Measurements from ENCODE around the gene MAPKAP1.
"Not testable (repeated sequence)": the region's sequence is repeated elsewhere in the genome, so short reads cannot be mapped to it uniquely, and the experiment has no call there.

Gene MAPKAP1

DNA sequence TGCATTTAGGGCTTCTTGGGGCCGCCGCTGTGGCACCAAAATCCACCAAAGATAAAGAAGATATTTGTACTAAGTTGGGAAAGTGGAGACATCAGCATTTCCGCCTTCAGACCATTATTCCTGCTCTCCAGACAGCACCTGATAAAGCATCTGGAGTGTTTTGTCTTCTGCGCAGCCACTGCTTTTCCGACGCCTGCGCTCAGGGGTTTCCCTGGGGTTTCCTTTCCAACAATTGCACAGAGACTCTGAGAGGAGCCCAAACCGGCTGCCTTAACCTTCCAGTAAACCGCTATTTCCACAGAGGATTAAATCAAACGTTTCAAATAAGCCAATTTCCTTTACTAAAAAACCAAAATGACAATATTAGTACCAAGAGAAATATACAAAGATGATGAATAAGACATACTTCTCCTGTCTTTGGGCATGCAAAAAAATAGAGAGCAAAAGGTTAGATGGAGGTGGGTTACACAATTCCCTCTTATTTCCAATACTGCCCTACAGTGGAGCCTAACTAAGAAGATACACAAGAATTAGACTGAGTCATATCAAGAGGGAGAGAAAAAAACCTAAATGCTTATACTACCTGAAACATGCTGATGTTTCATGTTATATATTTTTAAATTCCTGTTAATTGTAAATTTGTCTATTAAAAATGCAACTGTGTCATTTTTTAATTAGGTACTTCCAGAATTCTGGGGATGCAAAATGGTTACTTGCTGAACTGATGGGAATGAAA, 98.4 kb downstream of the MAPKAP1 start:
- DNase-seq (ENCODE audit: low read depth in 3 of 3, low spot score in 1 of 3) = no peak

DNA sequence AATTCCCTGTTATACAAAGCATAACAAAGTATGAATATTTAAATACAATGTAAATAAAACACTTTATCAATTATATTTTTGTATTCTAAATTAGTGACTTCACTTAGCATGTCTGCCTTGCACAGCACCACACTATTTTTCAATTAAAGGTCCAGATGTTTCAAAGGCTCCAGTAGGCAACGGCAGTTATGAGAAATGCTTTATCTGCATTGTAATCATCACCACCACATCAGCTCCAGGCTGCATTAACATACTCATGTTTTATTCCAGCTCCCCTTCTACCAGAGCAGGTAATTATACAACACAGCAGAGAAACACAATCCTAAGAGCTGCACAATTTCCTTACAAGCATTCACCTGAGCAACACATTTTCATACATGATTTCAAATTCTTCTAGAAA, 102.8 kb downstream of the MAPKAP1 start:
- DNase-seq (ENCODE audit: low read depth in 3 of 3, low spot score in 1 of 3) = no peak

DNA sequence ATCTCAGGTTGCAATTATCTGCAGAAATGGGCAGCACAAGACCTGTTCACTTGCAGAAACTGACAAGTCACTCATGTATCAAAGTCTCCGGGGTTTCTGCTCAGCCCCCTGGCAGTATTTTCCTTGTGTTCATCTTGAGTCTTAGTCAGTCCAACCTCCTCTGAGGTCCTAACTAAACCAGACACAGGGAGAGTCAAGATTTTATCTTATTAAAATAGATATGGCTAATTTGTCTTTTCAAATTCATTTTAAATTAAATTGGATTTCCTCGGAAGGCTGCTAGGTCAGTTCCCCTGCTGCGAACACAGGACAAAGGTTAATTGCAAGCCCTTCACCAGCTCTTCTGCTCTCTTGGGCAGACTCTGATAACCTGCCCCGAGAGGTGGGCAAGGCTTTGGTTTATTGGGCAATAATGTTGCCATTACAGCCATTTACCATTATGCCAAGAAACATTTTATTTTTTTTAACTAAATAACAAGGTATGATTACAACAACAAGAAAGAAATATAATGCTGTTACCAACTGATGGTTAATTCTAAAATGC, 103.5 kb downstream of the MAPKAP1 start:
- no peak for DNase-seq (ENCODE audit: low read depth in 3 of 3, low spot score in 1 of 3)

DNA sequence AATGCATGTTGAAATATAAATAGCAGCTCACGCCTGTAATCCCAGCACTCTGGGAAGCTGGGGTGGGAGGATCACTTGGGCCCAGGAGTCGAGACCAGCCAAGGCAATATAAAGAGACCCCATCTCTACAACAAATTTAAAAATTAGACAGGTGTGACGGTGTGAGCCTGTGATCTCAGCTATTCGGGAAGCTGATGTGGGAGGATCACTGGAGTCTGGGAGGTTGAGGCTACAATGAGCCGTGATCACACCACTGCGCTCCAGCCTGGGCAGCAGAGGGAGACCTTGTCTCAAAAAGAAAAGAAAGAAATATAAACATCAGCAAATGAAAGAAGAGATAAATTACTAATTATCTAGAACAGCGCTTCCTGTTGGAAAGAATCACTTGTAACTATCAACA, 105.0 kb downstream of the MAPKAP1 start:
- no peak for DNase-seq (ENCODE audit: low read depth in 3 of 3, low spot score in 1 of 3)

DNA sequence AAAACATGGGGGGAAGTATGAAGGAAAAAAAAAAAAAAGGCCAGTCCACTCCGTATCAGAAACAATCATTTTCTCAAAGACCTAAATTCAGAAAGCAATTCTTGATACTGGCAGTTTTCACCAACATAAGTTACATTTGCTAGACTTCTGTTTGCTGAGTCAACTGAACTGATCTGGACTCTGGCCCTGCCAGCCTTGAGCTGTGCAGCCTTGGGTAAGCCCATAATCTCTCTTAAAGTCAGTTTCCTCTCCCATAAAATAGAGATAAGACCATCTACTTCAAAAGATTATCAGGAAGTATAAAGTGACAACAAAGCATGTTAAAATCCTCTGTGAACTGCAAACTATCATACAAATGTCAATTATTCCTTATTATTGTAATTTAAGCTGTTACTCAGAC, 106.8 kb downstream of the MAPKAP1 start:
- DNase-seq (ENCODE audit: low read depth in 3 of 3, low spot score in 1 of 3) = no peak

DNA sequence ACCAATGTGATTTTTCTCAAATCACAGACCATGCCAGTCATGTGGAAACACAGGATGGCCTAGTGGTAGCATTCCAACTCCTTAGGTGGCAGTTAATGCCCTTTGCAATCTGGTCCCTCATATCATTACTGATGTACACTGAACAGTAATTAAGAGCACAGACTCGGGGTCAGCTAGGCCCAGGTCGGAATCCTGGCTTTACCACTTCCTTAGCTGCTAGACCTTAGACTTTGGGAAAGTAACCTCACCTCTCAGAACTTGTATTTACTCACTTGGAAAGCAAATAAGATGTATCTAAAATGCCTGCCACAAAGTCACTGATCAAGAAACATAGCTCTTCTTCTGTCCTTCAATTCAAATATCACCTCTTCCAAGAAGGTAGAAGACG, 112.8 kb downstream of the MAPKAP1 start:
- no peak for DNase-seq (ENCODE audit: low read depth in 3 of 3, low spot score in 1 of 3)

DNA sequence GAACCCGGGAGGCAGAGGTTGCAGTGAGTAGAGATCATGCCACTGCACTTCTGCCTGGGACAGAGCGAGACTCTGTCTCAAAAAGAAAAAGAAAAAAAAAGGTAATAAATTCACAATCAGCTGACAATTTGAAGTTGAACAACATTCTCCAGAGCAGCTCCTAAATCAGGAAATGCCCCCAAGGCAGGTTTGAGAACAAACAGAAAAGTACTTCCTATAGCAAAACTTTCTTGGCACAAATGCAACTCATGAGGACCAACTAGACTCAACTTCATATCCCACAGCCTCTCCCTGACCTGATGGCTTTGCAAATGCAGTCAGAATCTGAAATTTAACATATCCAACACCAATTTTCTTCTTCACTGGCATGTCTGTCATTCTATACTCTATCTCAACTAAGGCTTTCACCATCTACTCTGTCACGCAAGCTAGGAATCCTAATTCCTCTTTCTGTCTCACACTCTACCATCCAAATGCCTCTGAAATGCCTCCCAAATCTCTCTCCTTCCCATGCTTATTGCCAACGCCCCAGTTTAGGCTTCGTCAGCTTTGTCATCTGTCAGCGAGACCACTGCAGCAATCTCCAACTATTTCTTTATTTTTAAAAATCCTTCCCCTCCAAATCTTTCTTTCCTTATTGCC, 113.3 kb downstream of the MAPKAP1 start:
- DNase-seq (ENCODE audit: low read depth in 3 of 3, low spot score in 1 of 3) = no peak

DNA sequence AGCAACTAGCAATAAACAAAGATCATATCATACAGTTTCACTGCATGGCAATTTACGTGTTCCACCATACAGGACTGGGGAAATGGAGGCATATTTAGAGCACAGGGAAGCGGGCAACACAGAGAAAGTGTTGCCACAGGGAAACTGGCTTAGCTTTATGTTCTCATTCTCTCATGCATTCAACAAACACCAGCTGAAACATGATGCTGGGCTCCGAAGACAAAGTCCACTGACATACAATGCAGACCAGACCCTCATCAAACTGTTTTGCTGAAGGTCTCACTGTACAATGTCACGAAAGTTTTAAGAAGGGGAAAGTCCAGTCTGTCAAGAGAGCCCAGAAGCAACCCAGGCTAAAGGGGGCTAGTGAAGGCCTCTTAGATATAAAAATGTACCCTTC, 115.1 kb downstream of the MAPKAP1 start:
- no peak for DNase-seq (ENCODE audit: low read depth in 3 of 3, low spot score in 1 of 3)

DNA sequence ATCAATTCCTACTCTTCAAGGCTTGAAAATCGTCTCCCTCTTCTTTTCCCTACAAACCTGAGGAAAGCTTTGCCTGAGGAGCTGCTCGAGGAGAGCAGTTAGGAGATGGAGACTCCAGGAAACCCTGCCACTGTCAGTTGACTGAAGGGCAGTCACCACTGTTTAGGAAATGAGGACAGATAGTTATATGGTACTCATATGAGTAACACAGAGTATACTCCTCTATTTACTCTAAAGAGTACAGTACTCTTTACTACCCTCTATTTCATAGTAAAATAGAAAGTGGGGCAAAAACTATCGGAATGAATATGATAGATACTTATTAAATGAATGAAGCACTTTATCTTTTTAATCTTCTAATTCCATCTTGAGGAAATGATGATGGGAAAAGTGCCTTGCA, 115.8 kb downstream of the MAPKAP1 start:
- no peak for DNase-seq (ENCODE audit: low read depth in 3 of 3, low spot score in 1 of 3)

DNA sequence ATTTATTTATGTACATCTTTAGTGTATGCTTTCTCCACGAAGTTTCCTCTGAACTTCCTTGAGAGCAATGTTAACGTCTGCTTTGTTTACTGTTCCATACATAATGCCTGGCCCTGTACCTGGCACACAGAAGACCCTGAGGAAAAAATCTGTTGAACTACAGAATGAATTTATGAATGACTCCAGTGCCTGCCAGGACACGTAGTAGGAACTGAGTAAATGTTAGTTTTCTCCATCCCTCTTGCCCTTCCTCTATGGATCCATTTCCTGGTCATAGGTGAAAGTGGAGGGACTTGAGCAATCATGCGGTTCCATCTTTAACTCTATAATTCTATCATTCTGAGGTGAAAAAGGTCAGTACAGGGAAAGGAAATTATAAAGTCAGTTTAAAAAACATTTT, 117.7 kb downstream of the MAPKAP1 start:
- DNase-seq (ENCODE audit: low read depth in 3 of 3, low spot score in 1 of 3) = no peak

DNA sequence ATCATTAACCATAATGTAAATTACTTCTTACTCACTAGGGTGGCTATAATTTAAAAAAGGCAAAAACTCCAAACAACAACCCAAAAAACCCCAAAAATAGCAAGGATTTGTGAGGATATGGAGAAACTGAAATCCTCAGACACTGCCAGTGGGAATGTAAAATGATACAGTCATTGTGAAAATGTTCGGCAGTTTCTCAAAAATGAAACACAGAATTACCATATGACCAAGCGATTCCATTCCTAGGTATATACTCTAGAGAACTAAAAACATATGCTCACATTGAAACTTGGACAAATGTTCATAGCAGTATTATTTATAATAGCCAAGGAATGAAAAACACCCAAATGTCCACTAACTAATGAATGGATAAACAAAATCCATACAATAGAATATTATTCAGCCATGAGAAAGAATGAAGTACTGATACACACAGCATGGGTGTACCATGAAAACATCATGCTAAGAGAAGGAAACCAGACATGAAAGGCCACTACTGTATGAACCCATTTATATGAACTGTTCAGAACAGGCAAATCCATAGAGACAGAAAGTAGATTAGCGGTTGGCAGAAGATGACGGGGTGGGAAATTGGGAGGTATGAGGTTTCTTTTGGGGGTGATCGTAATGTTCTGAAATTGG, 119.1 kb downstream of the MAPKAP1 start:
- no peak for DNase-seq (ENCODE audit: low read depth in 3 of 3, low spot score in 1 of 3)

DNA sequence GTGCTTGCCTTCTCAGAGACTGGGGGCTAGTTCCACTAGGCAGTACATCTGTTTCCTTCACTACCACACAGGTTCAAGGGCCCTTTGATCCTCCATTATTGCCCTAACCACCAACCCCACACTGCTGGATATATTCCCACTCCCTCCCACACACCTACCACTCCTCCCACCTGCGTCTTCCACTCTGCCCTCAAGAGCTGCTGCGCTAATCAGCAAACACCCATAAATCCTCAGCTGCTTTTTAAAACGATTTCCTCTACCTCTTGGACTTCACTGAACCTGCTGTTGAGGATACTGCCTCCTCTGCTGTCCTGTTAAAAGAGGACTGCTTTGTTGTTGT, 120.9 kb downstream of the MAPKAP1 start:
- DNase-seq (ENCODE audit: low read depth in 3 of 3, low spot score in 1 of 3) = no peak

DNA sequence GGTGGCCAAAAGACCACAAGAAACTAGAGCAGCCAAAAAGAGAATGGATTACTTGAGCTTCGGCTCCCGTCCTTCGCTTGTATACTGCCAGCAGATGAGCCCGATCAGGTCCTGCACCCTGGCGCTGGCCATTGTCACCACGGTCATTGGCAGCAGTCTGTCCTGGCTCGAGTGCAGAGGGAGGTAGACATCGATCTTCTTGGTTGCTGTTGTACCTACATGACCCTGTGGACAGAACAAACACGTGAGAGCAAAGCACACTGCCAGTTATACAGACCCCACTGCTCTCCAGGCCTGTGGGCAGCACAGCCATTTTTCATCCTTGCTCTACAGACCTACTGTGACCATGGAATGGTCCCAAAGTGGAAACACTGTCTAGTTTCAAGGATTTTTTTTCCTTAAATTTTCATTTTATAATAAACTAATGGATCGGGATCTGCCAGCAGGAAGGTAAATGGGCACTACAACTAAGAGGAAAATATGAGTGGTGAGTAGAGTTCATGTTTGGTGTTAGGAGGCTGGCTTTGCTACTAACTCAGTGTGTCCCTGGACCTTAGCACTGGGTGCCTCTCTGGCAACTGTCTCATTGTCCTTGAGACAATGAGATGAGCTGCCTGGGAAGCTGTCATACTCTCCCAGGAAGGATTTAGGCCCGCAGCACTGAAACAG, 121.4 kb downstream of the MAPKAP1 start:
- DNase-seq (ENCODE audit: low read depth in 3 of 3, low spot score in 1 of 3) = no peak

DNA sequence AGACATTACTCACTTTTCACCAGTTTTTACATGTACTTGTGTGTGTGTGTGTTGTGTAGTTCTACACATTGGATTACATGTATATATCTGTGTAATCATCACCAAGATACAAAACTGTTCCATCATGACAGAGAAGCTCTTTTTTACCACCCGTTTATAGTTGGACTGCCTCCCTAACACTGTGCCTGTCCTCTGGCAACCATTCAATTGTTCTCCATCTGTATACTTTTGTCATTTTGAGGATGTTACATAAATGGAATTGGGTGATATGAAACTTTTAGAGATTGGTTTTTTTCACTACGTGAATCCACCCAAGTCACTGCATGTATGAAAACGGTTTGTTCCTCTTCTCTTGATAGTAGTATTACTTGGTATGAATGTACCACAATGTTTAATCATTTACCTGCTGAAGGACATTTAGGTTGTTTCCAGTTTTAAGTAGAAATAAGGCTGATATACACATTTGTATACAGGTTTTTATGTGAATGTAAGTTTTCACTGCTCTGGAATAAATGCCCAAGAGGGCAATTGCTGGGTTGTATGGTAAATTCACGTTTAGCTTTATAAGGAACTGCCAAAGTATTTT, 126.2 kb downstream of the MAPKAP1 start:
- no peak for DNase-seq (ENCODE audit: low read depth in 3 of 3, low spot score in 1 of 3)

DNA sequence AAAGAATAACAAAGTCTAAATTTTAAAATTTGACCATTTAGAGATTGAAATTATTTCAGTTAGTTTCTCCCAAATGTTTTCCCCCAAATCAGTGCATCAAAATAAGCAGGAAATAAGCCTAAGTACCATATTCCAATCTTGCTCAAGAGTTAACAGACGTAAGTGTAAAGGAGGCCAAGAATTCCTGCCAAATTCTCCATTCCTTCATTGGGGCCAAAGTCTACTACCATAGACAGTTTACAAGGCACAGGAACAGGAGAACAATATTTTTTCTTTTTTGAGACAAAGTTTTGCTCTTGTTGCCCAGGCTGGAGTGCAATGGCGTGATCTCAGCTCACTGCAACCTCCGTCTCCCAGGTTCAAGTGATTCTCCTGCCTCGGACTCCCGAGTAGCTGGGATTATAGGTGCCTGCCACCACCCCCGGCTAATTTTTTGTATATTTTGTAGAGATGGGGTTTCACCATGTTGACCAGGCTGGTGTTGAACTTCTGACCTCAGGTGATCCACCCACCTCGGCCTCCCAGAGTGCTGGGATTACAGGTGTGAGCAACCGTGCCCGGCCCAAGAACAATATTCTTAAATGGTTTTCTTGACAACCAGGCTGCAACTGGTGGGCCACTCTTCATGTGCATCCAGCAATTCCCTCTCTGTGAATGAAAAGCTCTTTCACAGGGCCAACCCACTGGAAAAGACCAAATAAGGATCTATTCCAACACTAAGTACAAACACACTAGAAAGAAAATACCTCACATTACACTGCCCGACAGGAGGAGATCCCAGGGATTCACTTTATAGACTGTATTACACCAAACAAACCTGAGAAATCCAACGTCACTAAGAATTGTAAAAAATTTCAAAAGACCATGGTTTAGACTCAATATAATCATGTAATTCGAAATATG, 127.7 kb downstream of the MAPKAP1 start:
- DNase-seq (ENCODE audit: low read depth in 3 of 3, low spot score in 1 of 3) = no peak

DNA sequence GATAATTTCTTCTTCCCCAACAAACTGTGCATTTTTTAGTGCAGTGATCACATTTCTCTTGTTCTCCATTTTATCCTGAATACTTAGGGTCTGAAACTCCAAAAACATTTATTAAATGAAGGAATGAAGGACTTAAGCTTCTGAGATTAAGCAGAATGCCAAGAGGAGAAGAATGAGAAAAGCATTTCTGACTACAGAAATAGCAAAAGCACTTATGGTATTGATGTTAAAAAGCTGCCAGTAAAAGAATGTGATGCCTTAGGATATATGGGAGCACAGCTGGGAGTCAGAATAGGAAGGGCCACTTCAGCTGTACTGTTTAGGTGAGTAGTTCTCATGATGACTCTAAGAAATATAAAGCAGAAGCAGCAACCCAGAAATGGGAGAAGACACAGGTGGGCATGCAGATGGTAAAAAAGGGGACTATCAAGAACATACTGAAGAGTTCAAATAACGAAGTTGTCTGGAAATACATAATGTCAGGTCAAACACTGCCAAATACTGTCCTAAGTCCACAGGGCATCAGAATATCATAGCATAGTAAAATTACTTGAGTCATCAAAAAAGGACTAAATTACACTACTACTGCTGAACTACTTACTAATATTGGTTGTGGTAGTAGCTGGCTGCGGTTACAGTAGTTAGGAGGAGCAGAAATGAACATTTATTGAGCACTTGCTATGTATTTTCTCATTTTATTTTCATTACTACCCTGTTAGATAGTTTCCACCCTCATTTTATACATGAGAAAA, 132.7 kb downstream of the MAPKAP1 start:
- DNase-seq (ENCODE audit: low read depth in 3 of 3, low spot score in 1 of 3) = no peak

DNA sequence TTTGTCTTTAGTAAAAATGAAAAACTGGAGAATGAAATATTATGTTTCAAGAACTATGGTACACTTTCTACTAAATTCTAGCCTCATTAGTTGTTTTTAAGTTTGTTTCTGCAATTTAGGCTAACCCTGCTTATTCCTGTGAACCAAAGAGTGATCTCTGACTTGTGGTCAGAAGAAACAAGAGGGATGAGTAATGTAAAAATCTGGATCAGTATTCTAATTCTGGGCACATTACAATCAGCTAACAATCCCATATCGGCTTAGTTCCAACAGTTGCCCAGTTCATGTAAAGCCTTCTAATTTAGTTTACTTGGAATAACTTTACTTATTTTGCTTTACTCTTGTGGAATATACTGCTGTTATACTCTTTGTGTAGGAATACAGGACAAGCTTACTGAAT, 134.5 kb downstream of the MAPKAP1 start:
- DNase-seq (ENCODE audit: low read depth in 3 of 3, low spot score in 1 of 3) = not testable (repeated sequence)

DNA sequence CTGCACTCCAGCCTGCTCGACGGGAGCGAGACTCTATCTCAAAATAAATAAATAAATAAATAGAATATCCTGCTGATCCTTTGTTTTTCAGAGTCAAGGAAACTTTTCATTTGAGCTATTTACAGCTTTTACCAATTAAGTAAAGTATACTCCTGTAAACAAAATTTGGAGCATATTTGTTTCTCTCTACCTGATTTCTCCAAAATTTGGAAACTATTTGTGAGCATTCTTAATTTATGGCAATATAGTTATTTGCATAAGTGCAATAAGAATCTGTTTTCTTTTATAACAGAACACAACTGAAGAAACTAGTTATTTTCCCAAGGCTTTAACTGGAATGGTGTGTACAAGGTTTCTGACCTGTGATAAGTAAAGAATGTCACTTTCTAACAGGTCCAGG, 135.2 kb downstream of the MAPKAP1 start:
- not testable (repeated sequence) for DNase-seq (ENCODE audit: low read depth in 3 of 3, low spot score in 1 of 3)

DNA sequence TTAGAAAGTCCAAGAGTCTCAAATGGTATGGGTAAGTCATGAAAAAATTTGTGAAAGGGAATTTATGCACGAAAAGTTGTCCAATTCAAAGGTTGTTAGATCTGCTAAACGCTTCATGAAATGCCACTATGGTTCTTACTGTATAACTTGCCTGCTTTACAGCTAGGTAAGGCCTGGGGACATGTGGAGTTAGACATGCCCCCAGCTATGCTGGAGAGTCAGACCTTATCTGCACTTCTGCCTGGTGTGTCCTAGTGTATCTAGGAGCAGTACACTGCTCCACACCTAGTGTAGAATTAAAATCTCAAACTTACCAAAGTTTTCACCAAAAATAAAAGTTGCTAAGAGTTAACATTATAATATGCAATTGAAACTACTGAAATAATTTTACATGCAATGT, 136.8 kb downstream of the MAPKAP1 start:
- no peak for DNase-seq (ENCODE audit: low read depth in 3 of 3, low spot score in 1 of 3)

DNA sequence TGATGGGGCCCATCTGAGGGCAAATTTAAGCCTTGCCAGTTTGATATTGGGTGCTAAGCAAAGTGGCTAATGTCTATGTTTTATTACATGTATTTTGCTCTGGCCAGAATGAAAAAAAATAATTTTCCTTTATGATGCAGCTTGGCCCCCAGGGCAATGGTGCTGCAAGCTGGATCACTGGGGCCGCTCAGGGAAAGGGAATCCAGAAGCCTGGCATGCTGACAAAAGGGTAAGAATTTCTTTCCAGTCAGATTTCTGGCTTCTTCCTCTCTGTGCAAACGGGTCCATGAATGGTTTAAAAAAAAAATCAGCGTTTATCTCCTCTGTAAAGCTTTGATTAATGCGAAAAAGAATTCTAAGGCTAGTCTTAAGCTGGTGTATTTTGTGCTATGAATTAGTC, 138.4 kb downstream of the MAPKAP1 start:
- DNase-seq (ENCODE audit: low read depth in 3 of 3, low spot score in 1 of 3) = no peak
